Measurements from ENCODE around the gene GRIK4.
A peak's percentile ranks its signal among the peaks of the same experiment; 100 is the strongest.

The GRIK4 gene

DNA sequence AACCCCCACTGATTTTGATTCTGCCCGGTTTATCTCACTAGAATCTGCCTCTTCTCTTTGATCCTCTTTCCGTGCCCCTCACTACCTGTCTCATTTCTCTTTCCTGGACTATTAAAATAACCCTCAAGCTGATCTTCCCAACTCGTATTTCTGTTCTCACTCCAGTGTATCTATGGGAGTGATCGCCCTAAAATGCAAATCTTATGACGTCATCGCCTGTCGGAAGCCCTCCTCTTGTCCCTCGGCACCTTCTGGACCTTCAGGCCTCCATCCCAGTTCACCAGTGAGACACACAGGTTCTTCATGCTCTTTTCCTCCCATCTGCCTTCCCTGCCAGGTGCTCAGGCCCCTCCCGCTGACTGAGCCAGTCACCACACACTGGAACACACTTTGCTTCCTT is 277.8 kb downstream of the GRIK4 start:
- no peak for DNase-seq

DNA sequence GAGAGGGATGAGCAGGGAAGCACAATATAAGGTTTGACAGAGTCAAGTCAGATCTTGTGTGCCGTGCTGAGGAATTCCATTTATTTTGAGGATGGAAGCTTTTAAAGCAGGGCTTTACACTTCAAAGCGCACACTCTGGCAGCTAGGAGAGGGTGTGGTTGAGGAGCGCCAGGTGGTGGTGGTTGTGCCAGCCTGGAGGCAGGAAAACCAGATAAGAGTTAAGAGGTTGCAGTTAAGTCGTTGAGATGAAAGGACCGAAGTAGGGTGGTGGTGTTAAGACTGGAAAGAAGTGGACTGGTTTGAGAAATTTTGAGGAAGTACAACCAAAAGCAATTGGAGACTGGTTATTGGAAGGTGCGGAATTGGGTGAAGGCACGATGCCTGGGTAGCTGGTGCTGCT is 280.8 kb downstream of the GRIK4 start:
- DNase-seq: no peak

DNA sequence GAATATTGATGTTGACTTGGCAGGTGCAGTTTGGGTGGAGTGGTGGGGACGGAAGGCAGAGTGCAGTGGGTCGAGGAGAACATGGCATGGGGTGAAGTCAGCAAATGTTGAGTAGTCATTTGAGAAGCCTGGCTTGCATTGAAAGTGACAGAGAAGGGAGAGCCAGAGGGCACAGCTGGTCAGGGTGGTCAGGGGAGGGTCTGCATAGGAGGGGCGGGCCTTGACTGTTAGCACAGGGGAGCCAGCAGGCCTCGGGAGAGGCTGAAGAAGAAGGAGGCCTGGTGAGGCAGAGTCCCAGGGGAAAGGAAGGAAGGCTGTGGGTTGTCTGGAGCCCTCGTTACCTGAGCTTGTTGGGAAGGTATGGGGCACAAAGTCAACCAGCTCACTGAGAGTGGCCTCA is 281.6 kb downstream of the GRIK4 start:
- no peak for DNase-seq

- DNase-seq: no peak
Measured at GRCh38 chr11:120793806-120794479, 282.4 kb downstream of the GRIK4 start.

DNA sequence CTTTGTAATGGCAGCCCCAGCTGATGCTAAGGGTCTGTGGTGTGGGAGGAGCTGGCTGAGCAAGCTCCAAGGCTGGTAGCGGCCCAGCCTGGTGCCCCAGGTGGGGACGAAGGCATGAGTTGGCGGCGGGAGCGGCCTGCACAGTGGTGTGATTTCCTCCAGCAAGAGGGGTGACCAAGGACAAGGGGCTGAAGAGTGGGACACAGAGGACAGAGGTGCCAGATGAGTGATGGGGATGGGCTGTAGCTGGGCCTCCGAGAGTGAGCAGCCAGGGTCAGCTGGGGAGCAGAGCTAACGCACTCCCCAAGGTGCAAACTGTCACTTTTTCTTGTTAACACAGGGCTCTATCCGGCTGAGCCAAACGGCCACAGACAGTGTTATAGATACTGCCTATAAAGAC is 283.2 kb downstream of the GRIK4 start:
- no peak for DNase-seq

- DNase-seq: no peak
Measured at GRCh38 chr11:120795185-120795584, 283.6 kb downstream of the GRIK4 start.

- no peak for DNase-seq
Measured at GRCh38 chr11:120797143-120797542, 285.6 kb downstream of the GRIK4 start.

DNA sequence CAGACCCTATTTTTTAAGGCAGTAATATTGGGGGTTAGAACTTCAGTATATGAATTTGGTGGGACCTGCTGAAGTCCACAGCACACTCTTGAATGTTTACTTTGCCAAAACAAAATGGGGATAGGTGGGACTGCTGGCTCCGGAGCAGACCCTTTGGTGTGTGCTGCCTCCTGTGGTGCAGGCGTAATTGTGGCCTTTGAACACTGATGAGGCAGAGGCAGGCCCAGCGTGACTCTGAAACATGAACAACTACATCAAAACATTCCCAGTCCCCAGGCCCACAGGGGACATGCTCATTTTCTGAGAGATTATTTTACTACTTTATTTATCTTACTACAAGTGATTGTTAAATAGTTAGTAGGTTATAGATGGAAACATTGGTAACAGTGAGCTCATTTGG is 287.3 kb downstream of the GRIK4 start:
- DNase-seq: no peak

DNA sequence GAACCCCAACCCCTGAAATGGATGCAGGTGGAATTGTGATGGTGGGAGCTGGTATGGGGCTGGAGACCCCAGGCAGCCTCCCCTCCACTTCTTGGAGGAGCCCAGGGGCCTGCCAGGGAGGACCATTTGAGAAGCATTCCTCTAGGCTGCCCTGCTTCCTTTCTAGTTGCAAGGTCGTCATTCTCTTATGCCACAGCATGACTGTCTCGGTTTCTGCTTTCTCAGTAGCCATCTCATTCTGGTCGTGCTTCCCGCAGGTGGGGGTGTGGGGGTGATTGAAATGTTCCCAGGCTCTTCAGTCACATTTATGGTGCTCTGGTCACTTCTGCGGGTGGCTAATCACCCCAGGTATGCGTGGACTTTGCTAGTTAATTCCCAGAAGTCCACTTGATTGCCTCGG is 288.7 kb downstream of the GRIK4 start:
- DNase-seq: no peak

GRCh38 chr11:120801801-120802689 is 290.5 kb downstream of the GRIK4 start:
- DNase-seq: peak; percentile 56 to 64

DNA sequence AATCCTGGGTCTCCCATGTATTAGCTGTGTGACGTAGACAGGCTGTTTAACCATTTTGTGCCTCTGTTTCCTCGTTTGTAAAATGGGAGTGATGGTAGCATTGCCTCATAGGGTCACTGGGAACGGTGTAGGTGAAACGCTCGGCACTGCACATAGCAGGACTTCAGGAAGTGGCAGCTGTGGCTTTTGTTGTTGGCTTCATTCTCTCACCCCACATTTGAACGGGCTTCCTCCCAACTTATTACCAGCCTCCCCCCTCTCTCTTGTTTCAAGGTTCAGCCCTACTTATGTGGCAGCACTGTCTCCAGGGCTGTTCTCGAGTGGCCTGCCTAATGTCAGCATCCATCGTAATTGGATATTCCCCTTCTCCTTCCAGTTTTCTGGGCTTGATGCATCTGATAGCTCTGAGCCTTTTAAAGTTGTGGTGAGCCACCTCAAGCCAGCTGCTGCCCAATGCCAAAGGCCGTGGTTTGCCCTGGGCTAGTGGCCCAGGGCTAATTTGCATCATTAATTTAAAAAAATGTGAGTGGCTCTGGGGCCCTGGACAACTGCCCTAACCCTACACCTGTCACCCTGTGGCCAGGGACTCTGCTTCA is 294.5 kb downstream of the GRIK4 start:
- no peak for DNase-seq

- no peak for DNase-seq
Measured at GRCh38 chr11:120807414-120808150, 296.0 kb downstream of the GRIK4 start.

DNA sequence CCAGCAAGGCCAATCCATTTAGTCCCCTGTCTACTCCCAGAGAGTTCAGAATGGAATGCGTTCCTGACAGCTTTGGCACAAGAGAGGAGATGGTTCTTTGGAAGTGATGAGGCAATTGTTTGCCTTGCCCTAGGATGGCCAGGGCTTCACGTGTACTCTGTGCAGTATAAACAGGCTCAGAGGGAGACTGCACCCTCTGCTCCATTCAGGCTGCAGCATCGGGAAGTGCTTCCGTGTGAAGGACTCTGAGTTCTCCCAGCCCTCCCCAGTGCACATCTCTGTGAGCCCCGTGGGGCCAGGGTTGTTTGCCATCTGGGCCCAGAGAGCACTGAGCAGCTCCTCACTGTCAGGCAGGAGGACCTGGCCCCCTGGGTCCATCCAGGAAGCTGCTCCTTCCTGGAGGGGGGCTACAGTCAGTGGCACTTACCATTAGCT is 297.1 kb downstream of the GRIK4 start:
- no peak for DNase-seq

DNA sequence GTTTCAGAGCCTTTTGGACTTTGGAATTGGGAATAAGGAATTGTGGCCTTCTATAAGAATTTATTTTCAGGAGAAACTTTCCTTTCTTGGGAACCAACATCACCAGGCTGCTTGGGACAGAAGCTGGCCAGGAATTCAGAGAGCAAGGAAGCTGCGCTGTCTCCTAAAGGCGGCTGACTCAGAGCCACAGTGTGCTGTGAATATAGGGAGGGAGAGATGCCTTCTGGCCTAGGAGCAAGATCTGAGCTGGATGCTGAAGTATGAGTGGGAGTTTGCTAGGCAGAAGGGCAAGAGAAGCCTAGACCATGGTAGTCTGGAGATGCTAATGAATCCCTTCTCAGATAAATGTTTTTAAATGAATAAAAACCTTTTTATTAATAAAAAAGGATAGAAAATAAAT is 298.7 kb downstream of the GRIK4 start:
- no peak for DNase-seq

DNA sequence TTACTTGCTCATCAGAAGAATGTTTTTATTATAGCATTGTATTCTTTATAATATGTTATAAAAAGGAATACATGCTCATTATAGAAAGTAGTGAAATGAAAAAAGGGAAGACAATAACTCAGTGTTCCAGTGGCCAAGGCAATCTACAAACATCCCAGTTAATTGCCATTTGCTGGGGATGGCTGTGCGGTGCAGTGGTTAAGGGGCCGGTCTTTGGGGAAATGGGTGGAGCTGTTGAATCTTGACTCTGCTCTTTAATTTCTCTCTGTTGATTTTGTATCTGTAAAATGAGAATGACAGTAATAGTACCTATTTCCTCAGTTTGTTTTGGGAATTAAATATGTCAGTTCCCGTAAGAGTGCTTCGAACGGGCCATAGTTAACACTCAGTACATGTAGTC is 299.7 kb downstream of the GRIK4 start:
- no peak for DNase-seq

- DNase-seq: no peak
Measured at GRCh38 chr11:120811731-120812130, 300.2 kb downstream of the GRIK4 start.

- DNase-seq: no peak
Measured at GRCh38 chr11:120814531-120815318, 303.2 kb downstream of the GRIK4 start.

DNA sequence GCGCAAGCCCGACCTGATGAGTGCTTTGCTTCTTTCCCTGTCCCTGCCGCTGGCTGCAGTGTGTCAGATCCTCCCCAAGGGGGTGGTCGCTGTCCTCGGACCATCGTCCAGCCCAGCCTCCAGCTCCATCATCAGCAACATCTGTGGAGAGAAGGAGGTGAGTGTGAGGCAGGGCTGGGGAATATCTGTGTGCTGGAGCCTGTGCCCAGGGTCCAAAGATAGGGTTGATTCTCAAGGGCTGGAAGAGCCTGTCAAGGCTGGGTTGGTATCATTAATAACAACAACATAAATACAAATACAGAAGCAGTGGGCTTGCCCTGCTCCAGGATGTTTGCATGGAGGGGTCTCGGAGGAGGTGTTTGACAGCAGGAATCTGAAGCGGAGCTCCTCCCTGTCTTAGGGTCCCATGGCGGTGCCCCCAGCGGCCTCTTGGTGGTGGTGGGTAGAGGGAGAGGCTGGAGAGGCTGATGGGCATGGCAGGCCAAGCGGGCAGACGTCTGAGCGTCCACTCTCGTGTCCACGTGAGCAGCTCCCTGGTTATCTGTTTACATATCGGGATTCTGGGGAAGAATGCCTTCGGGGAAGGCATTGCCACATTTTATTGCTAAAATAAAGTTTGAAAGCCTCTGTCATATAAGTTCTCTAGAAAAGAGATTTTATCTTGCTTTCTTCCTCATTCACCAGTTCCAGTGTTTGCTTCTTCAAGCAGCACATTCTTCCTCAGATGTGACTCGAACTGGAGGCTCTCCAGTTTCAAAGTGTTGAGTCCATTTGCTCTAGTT is 304.0 kb downstream of the GRIK4 start:
- DNase-seq: no peak

DNA sequence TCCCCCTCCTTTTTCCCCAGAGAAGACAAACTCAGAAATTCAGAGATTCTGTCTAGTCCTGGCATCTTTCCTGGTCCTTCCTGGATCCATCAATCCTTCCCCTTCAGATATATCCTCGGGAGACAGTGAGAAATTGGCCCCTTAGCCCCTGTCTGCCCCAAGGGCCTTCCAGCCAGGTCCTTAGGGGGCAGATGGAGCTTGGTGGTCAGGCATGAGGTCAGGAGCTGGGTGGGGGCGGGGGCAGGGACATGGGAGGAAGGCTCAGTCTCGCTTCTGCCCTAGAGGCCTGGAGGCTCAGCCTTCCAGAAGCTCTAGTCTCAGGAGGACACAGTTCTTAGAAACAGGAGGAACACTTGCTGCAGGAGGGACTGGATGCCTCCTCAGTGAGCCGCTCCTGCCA is 304.6 kb downstream of the GRIK4 start:
- DNase-seq: no peak

DNA sequence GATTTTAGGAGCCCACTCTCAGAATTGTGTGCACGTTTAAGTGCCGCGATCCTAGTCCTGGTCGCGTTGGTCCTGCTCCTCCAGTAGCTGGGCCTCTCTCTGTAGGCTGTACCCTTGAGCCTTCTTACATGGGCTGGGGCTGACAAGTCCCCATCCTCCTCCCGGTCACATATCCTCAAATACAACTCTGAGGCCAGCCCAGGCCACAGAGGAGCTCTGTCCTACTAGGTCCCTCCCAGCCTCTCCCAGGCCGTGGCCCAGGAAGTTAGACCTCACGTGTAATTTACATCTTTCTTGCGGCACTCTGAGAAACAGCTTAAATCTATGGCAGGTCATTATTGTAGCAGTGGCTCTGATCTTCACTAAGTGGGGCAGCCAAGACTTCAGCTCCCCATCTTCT is 305.2 kb downstream of the GRIK4 start:
- DNase-seq: no peak

DNA sequence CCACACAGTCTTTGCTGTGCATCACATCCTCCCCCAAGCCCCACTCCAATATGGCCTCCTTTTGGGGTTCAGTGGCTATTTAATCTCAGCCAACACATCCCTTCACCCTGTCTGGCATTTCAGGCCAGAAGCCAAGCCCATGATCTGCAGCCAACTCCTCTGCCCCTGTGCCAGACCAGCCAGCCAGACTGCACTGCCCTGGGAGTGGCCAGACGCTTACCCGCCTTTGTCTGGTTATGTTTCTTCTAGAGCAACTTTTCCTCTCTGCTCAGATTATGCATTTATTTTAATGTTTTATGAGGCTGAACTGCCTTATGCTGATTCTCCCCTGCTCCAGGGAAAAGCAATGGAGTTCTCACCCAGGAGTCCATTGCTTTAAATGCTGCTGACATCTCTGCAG is 305.6 kb downstream of the GRIK4 start:
- no peak for DNase-seq

GRCh38 chr11:120818097-120818496 is 306.5 kb downstream of the GRIK4 start:
- no peak for DNase-seq
